ENCODE measurements around the gene THADA. TPM values are rescaled to one million over a fixed set of nuclear protein-coding genes. Genes with fewer than 3 reads are reported as not detected.
A peak's percentile ranks its signal among the peaks of the same experiment; 100 is the strongest.
"Not testable (repeated sequence)": the region's sequence is repeated elsewhere in the genome, so short reads cannot be mapped to it uniquely, and the experiment has no call there.

THADA gene
- total RNA-seq, 3 donors from 2014 or later: 50.3 to 60.4 (median 57.0) TPM

DNA sequence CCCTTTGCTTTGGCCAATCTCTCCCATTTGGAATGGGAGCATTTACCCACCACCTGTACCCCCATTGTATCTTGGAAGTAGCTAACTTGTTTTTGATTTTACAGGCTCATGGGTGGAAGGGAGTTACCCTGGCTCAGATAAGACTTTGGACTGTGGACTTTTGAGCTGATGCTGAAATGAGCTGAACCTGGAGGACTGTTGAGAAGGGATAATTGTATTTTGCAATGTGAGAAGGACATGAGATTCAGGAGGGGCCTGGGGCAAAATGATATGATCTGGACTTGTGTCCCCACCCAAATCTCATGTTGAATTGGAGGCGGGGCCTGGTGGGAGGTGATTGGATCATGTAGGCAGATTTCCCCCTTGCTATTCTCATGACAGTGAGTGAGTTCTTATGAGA, 310.9 kb downstream of the THADA start:
- Mint-ChIP-seq H3K9me3 (peaks cover 8% of the 10 kb centered on the region), H3K27me3 (ENCODE audit: low read depth) (no peaks in the 10 kb centered on the region), H3K36me3 (ENCODE audit: insufficient read depth) (peaks cover 75% of the 10 kb centered on the region), H3K4me1 (ENCODE audit: low read depth) (no peaks in the 10 kb centered on the region), H3K4me3 (no peak overlapping the region)
- ATAC-seq (no peak), DNase-seq (no peak)

- not testable (repeated sequence) for H3K9me3 Mint-ChIP-seq; ATAC-seq; DNase-seq; H3K4me1 Mint-ChIP-seq (ENCODE audit: low read depth); H3K27me3 Mint-ChIP-seq (ENCODE audit: low read depth); H3K4me3 Mint-ChIP-seq
- peaks cover 78% of the 10 kb centered on the region for H3K36me3 Mint-ChIP-seq (ENCODE audit: insufficient read depth)
Measured at GRCh38 chr2:43284347-43284746, 311.5 kb downstream of the THADA start.

GRCh38 chr2:43280994-43281393, 314.8 kb downstream of the THADA start:
- Mint-ChIP-seq H3K9me3 (peaks cover 6% of the 10 kb centered on the region), H3K4me3 (no peak overlapping the region), H3K27me3 (ENCODE audit: low read depth) (no peaks in the 10 kb centered on the region), H3K36me3 (ENCODE audit: insufficient read depth) (peaks cover 66% of the 10 kb centered on the region), H3K4me1 (ENCODE audit: low read depth) (no peaks in the 10 kb centered on the region)
- DNase-seq (no peak), ATAC-seq (peak in 1 of 2 donors; percentile 18)

DNA sequence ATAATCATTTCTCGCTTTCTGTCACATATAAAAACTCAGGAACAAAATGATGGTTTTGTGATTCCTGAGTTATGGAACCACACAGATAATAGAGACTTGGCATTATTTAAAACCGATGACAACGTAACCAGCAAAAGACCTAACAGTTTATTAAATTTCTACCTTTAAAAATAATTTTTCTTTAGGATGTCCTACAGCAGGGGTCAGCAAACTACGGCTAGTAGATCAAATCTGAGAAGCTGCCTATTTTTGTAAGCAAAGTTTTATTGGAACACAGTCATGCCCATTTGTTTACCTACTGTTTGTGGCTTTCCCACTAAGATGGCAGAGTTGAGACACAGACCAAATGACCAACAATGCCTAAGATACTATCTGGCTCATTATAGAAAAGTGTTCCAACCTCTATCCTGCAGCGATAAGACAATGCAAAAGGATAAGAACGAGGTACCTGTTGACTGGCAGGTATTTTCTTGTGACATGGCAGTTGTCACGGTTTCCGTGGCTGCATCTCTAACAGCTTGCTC, 316.5 kb downstream of the THADA start:
- no peak overlapping the region for H3K4me3 Mint-ChIP-seq
- no peaks in the 10 kb centered on the region for H3K4me1 Mint-ChIP-seq (ENCODE audit: low read depth)
- peaks cover 53% of the 10 kb centered on the region for H3K36me3 Mint-ChIP-seq (ENCODE audit: insufficient read depth)
- ATAC-seq (no peak), DNase-seq (no peak)
- H3K27me3 Mint-ChIP-seq (ENCODE audit: low read depth): no peaks in the 10 kb centered on the region
- H3K9me3 Mint-ChIP-seq: no peaks in the 10 kb centered on the region

DNA sequence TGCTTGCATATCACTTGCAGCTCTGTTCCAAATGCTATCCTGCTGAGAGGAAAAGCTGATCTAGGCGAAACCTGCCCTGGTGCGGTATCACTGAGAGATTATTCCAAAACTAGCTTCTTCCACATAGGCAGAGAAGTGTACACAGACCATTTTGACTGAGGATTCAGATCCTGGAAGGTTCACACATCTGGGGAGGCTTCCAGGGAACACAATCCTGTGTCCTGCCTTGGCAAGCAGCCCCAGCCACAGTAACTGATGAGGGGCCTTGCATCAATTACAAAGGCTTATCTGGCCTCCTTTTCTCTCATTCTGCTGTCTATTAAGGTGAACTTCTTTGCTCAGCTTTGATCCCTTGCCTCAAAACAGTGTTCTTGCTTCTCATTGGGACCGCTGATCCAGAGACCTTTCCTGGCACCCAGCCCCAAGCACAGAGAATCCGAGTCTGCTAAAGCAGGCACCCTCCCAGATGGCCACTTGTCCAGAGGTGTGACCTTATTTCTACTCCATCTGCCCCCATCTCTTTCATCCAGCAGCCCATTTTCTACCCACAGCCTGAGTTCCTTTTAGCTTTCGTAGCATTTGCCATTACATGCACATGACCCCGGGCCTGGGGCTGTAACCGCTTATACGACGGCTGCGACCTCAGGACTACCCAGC, 317.1 kb downstream of the THADA start:
- Mint-ChIP-seq H3K36me3 (ENCODE audit: insufficient read depth) (peaks cover 48% of the 10 kb centered on the region), H3K4me3 (no peak overlapping the region), H3K9me3 (no peaks in the 10 kb centered on the region), H3K4me1 (ENCODE audit: low read depth) (no peaks in the 10 kb centered on the region), H3K27me3 (ENCODE audit: low read depth) (no peaks in the 10 kb centered on the region)
- DNase-seq: no peak
- no peak for ATAC-seq

DNA sequence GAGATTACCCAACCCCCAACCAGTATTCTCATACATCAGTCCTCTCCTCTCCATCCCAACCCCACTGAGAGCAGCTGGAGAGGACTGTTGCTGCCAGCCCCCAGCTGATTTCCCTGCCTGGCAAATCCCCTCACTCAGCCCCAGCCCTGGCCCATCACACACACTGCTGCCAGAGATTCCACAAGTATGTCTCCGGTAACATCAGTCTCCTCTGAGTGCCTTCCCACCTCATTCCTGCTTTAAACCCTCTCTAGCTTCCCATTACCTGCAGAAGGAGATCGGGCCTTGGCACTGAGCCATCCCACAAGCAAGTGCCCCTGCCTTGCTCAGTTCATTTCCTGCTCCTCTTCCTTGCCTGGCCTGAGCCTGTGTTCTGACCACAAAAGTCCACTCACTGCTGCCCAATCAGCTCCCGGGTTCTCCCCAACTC, 318.9 kb downstream of the THADA start:
- H3K4me3 Mint-ChIP-seq: no peak overlapping the region
- peaks cover 41% of the 10 kb centered on the region for H3K36me3 Mint-ChIP-seq (ENCODE audit: insufficient read depth)
- H3K9me3 Mint-ChIP-seq: no peaks in the 10 kb centered on the region
- no peaks in the 10 kb centered on the region for H3K4me1 Mint-ChIP-seq (ENCODE audit: low read depth)
- H3K27me3 Mint-ChIP-seq (ENCODE audit: low read depth): no peaks in the 10 kb centered on the region
- no peak for DNase-seq
- no peak for ATAC-seq

DNA sequence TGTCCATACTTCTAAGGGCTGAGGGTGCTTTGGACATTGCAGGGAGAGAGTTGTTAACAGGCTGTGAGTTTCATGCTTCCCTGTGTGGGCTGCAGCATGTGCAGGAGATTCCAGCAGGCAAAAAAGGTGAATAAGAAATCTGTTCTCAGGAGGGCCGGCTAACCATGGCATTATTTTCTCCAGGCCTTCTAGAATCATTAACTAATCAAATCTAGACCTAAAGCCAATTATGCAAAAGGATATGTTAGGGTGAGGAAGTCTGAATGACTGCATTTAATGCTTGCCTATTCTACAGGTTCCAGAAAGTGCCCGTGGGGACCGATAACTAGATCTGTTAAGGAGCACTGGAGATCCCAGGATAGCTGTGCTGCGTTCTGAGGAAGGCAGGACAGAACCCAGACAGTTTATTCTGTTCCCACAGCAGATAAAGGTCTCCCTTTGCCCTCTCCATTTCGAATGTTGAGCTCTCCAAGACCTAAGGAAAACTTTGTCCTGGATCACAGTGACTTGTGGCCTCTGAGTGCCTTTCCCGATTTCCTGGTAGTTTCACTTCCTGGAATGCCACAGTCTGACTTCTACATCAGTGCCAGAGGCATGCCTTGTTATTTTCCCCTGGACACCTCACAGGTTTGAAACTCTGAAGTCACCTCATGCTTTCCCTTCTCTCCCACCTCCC, 319.4 kb downstream of the THADA start:
- no peak overlapping the region for H3K4me3 Mint-ChIP-seq
- peaks cover 42% of the 10 kb centered on the region for H3K36me3 Mint-ChIP-seq (ENCODE audit: insufficient read depth)
- H3K27me3 Mint-ChIP-seq (ENCODE audit: low read depth): no peaks in the 10 kb centered on the region
- H3K4me1 Mint-ChIP-seq (ENCODE audit: low read depth): no peaks in the 10 kb centered on the region
- H3K9me3 Mint-ChIP-seq: no peaks in the 10 kb centered on the region
- DNase-seq (no peak), ATAC-seq (no peak)

DNA sequence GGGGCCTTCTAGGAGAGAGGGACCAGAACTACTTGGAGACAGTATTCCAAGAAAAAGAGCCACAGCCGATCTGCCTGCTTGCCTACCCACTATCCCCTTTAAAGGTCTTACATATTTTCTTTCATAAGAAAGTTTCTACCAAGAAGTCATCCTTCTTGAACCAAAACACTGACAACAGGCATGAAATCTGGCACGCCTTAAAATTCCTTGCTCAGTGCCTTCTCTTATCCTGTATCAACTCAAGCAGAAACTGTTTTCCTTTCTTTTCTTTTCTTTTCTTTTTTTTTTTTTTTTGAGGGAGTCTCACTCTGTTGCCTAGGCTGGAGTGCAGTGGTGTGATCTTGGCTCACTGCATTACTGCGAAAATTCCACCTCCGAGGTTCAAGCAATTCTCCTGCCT, 321.1 kb downstream of the THADA start:
- H3K36me3 Mint-ChIP-seq (ENCODE audit: insufficient read depth): peaks cover 30% of the 10 kb centered on the region
- H3K27me3 Mint-ChIP-seq (ENCODE audit: low read depth): no peaks in the 10 kb centered on the region
- no peak overlapping the region for H3K4me3 Mint-ChIP-seq
- no peaks in the 10 kb centered on the region for H3K4me1 Mint-ChIP-seq (ENCODE audit: low read depth)
- H3K9me3 Mint-ChIP-seq: no peaks in the 10 kb centered on the region
- DNase-seq (no peak), ATAC-seq (no peak)

- ATAC-seq (no peak), DNase-seq (no peak)
- H3K36me3 Mint-ChIP-seq (ENCODE audit: insufficient read depth): peaks cover 27% of the 10 kb centered on the region
- no peak overlapping the region for H3K4me3 Mint-ChIP-seq
- no peaks in the 10 kb centered on the region for H3K4me1 Mint-ChIP-seq (ENCODE audit: low read depth)
- H3K9me3 Mint-ChIP-seq: no peaks in the 10 kb centered on the region
- no peaks in the 10 kb centered on the region for H3K27me3 Mint-ChIP-seq (ENCODE audit: low read depth)
Measured at GRCh38 chr2:43274055-43274454, 321.8 kb downstream of the THADA start.

DNA sequence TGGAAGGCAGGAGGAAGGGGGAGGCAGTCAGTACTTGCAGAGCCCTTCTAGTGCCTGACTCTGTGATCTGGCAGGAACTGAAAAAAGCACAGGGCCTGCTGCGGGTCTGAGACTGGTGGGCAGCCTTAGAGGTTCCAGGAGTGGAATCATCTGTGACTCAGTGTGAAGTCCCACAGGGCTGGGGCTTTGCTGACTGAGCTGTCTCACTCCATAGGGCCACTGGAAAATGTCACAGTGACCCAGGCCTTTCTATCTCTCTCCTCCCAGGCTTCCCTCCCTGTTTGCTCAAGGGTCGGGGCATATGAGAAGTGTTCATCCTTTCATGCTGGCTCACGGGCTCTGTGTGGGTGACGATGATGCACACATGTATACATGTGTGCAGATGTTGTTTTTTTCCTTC, 322.3 kb downstream of the THADA start:
- Mint-ChIP-seq H3K9me3 (no peaks in the 10 kb centered on the region), H3K4me1 (ENCODE audit: low read depth) (no peaks in the 10 kb centered on the region), H3K36me3 (ENCODE audit: insufficient read depth) (peaks cover 23% of the 10 kb centered on the region), H3K27me3 (ENCODE audit: low read depth) (no peaks in the 10 kb centered on the region), H3K4me3 (no peak overlapping the region)
- no peak for DNase-seq
- peak in 1 of 2 donors; percentile 72 for ATAC-seq

DNA sequence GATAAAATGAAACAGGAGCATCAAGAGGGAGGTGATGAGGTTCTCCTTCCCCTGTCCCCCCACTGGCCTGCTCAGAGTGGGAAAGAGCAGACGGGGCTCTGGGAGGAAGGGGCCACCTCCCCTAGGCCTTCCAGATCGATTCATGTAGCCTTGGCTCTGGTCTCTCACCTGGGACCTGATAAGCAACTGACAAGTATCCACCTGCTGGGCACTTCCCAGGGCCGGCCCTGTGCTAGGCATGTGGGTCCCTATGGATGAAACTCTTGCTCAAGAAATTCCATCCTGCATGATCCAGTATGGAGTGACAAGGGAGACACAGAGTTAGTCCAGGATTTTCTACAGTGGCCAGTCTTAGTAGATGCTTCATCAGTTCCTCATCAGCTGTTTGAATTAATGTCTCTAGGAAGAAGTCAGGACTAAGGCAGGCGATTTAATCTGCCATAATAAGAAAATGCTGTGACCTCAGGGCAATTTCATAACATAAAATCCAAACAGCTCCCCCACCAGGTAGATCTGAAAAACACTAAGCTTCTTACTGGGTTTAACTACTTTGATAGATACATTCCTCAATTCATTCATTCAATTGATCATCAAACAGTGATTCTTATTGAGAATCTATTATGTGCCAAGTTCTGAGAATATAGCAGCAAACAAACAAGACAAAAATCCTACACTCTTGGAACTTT, 324.8 kb downstream of the THADA start:
- peaks cover 25% of the 10 kb centered on the region for H3K36me3 Mint-ChIP-seq (ENCODE audit: insufficient read depth)
- DNase-seq: no peak

DNA sequence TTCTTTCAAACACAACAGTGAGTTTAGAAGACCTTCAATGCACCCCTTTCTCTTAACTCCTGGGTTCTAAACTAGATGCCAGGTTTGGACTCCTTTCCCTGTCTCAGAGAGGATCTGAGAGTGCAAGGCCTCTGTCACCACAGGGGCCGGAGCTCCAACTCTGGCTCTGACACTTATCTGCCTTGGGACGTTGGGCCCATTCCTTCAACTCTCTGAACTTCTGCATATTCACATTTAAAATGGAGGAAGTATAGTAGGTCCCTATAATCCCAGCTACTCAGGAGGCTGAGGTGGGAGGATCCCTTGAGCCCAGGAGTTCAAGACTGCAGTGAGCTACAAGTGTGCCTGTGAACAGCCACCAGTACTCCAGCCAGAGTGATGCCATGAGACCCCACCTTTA, 325.4 kb downstream of the THADA start:
- DNase-seq (no peak), ATAC-seq (no peak)
- H3K36me3 Mint-ChIP-seq (ENCODE audit: insufficient read depth): peaks cover 27% of the 10 kb centered on the region

More for the DNA sequence above, 324.8 kb downstream of the THADA start:
- Mint-ChIP-seq H3K27me3 (ENCODE audit: low read depth) (no peaks in the 10 kb centered on the region), H3K4me1 (ENCODE audit: low read depth) (no peaks in the 10 kb centered on the region), H3K4me3 (no peak overlapping the region), H3K9me3 (no peaks in the 10 kb centered on the region)
- no peak for ATAC-seq

GRCh38 chr2:43269706-43270105, 326.1 kb downstream of the THADA start:
- ATAC-seq: no peak
- Mint-ChIP-seq H3K9me3 (no peaks in the 10 kb centered on the region), H3K4me3 (no peak overlapping the region), H3K4me1 (ENCODE audit: low read depth) (no peaks in the 10 kb centered on the region), H3K27me3 (ENCODE audit: low read depth) (no peaks in the 10 kb centered on the region), H3K36me3 (ENCODE audit: insufficient read depth) (peaks cover 28% of the 10 kb centered on the region)
- no peak for DNase-seq

More for the DNA sequence above, 325.4 kb downstream of the THADA start:
- Mint-ChIP-seq H3K4me1 (ENCODE audit: low read depth) (no peaks in the 10 kb centered on the region), H3K4me3 (no peak overlapping the region), H3K9me3 (no peaks in the 10 kb centered on the region), H3K27me3 (ENCODE audit: low read depth) (no peaks in the 10 kb centered on the region)

- Mint-ChIP-seq H3K4me1 (ENCODE audit: low read depth) (no peaks in the 10 kb centered on the region), H3K36me3 (ENCODE audit: insufficient read depth) (peaks cover 32% of the 10 kb centered on the region), H3K27me3 (ENCODE audit: low read depth) (no peaks in the 10 kb centered on the region), H3K9me3 (no peaks in the 10 kb centered on the region), H3K4me3 (no peak overlapping the region)
- ATAC-seq (no peak), DNase-seq (no peak)
Measured at GRCh38 chr2:43269074-43269572, 326.7 kb downstream of the THADA start.

Measured in activated T-cell treated with anti-CD3 and anti-CD28 coated beads, Interleukin-2, amount 50 U/mL, for 4 hours (primary cell).